Neural cell (in vitro differentiated cells): ENCODE measurements around the gene ADAMTS17. TPM values are rescaled to one million over a fixed set of nuclear protein-coding genes. Genes with fewer than 3 reads are reported as not detected.

Experiments used
- H2AFZ ChIP-seq: fragments of 200-600, 300-800 bp; sonication (generic), shearing (Covaris generic); 2 replicates; pipeline ENCODE4 v1.6.0; 2014; ENCODE audit warnings: low read depth, mild to moderate bottlenecking, antibody characterized with exemption, low read length, moderate library complexity
- H3F3A ChIP-seq: fragments of 200-600 bp; shearing (Covaris generic); 2 replicates; pipeline ENCODE4 v1.6.1; 2016; ENCODE audit warnings: mild to moderate bottlenecking, moderate library complexity, mixed read lengths, antibody characterized with exemption, low read length; ENCODE audit not compliant: insufficient read depth, poor library complexity, severe bottlenecking
- H3K27ac ChIP-seq: fragments of 200-600, 300-800 bp; sonication (generic), shearing (Covaris generic); 2 replicates; pipeline ENCODE4 v1.5.1; 2014; ENCODE audit warnings: mild to moderate bottlenecking, low read length, moderate library complexity
- H3K27me3 ChIP-seq: fragments of 300-800, 200-600 bp; sonication (generic), shearing (Covaris generic); 2 replicates; pipeline ENCODE4 v1.6.0; 2014; ENCODE audit warnings: mild to moderate bottlenecking, low read depth, low read length, moderate library complexity; ENCODE audit not compliant: insufficient read depth
- H3K36me3 ChIP-seq: fragments of 300-800, 200-600 bp; sonication (generic), shearing (Covaris generic); 2 replicates; pipeline ENCODE4 v1.5.1; 2014; ENCODE audit warnings: mild to moderate bottlenecking, antibody characterized with exemption, low read length, moderate library complexity; ENCODE audit not compliant: insufficient read depth
- H3K4me2 ChIP-seq: fragments of 300-800, 200-600 bp; sonication (generic), shearing (Covaris generic); 2 replicates; pipeline ENCODE4 v1.6.0; 2014; ENCODE audit warnings: mild to moderate bottlenecking, low read length
- H3K4me3 ChIP-seq: fragments of 300-800, 200-600 bp; sonication (generic), shearing (Covaris generic); 2 replicates; pipeline ENCODE4 v1.5.1; 2014; ENCODE audit warnings: mild to moderate bottlenecking, low read length, moderate library complexity
- H3K79me2 ChIP-seq: fragments of 200-600 bp; shearing (Covaris generic); replicated peaks from 2 replicates; pipeline ENCODE4 v1.6.0; 2014; ENCODE audit warnings: mild to moderate bottlenecking, low read length, moderate library complexity; ENCODE audit not compliant: insufficient read depth
- H3K9ac ChIP-seq: fragments of 300-800, 200-600 bp; sonication (generic), shearing (Covaris generic); 2 replicates; pipeline ENCODE4 v1.6.1; 2016; ENCODE audit warnings: mild to moderate bottlenecking, low read length, mixed read lengths
- H3K9me2 ChIP-seq: fragments of 200-600 bp; shearing (Covaris generic); 2 replicates; pipeline ENCODE4 v1.6.1; 2016; ENCODE audit warnings: mild to moderate bottlenecking, low read length, mixed read lengths; ENCODE audit not compliant: insufficient read depth
- H3K9me3 ChIP-seq: fragments of 200-600, 300-800 bp; sonication (generic), shearing (Covaris generic); 2 replicates; pipeline ENCODE4 v1.6.1; 2016; ENCODE audit warnings: mild to moderate bottlenecking, mixed run types, low read length, moderate library complexity, mixed read lengths
- H4K20me1 ChIP-seq: fragments of 200-600 bp; shearing (Covaris generic); 2 replicates; pipeline ENCODE4 v1.6.1; 2016; ENCODE audit warnings: mild to moderate bottlenecking, mixed run types; ENCODE audit not compliant: insufficient read depth
- EP300 ChIP-seq: fragments of 450-650 bp; conservative IDR thresholded peaks from 2 replicates; pipeline ENCODE4 v1.6.1; 2014; ENCODE audit warnings: antibody characterized with exemption, mild to moderate bottlenecking, moderate library complexity; ENCODE audit not compliant: poor library complexity, severe bottlenecking
- EZH2 ChIP-seq: fragments of 200-600, 300-800 bp; shearing (Covaris generic), sonication (generic); IDR thresholded peaks from 2 replicates; pipeline ENCODE4 v1.6.1; 2014; ENCODE audit warnings: antibody characterized with exemption, low read length, borderline replicate concordance, mild to moderate bottlenecking; ENCODE audit not compliant: insufficient read depth, poor library complexity, severe bottlenecking
- MXI1 ChIP-seq: fragments of 450-650 bp; conservative IDR thresholded peaks from 2 replicates; pipeline ENCODE4 v1.6.1; 2014; ENCODE audit warnings: antibody characterized with exemption, mild to moderate bottlenecking; ENCODE audit not compliant: poor library complexity, severe bottlenecking
- POLR2AphosphoS5 ChIP-seq: IDR thresholded peaks from 2 replicates; pipeline ENCODE4 v1.6.1; 2012
- RAD21 ChIP-seq: fragments of 450-650 bp; conservative IDR thresholded peaks from 2 replicates; pipeline ENCODE4 v1.6.1; 2014; ENCODE audit warnings: antibody characterized with exemption, mild to moderate bottlenecking, moderate library complexity
- SMC3 ChIP-seq: fragments of 450-650 bp; conservative IDR thresholded peaks from 2 replicates; pipeline ENCODE4 v1.6.1; 2014; ENCODE audit warnings: antibody characterized with exemption, mild to moderate bottlenecking, moderate library complexity; ENCODE audit not compliant: poor library complexity
- TAF1 ChIP-seq: IDR thresholded peaks from 2 replicates; pipeline ENCODE4 v1.6.1; 2012; ENCODE audit warnings: low read depth
- polyA plus RNA-seq: library from polyadenylated mRNA; depleted of rRNA; stranded (reverse); fragments of >200 nt; gene quantifications from 2 replicates; pipeline ENCODE4 v1.2.3, GENCODE V29; 2014
- TF ChIP-seq, protein P1 (sequence below): fragments of 450-650 bp; IDR thresholded peaks from 2 replicates; pipeline ENCODE4 v1.5.1; 2014; ENCODE audit warnings: antibody characterized with exemption, mild to moderate bottlenecking, moderate library complexity; ENCODE audit not compliant: poor library complexity, severe bottlenecking
- TF ChIP-seq, protein P2 (sequence below): IDR thresholded peaks from 2 replicates; pipeline ENCODE4 v1.6.1; 2012; ENCODE audit warnings: borderline replicate concordance

ADAMTS17 gene
- polyA plus RNA-seq, 1 donor from 2014 or later = 0.04 TPM

DNA sequence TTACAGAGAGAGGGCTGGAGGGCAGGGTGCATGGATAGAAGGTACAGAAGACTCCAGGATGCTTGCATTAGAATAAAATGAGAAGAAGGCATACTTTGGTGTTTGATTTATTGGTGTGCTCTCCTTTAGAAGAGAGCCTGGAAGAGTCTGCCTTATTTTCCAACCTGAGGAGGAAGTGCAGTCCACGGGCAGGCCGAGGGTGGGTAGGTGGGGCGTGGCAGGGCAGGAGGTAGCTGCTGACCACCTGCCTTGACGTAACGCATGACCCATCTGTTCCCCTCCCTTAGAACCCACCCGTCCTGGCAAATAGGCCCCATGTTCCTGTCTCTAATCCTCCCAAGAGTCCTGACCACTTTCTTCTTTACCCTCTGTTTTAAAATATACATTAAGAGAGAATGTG is 386.2 kb downstream of the ADAMTS17 start:
- H3K9me2 ChIP-seq = no peaks in the 10 kb centered on the region
- TF ChIP-seq EP300 = no peak
- TF ChIP-seq RAD21 = no peak
- TF ChIP-seq MXI1 = no peak
- H3K9ac ChIP-seq = no peak overlapping the region
- no peaks in the 10 kb centered on the region for H3K9me3 ChIP-seq
- no peaks in the 10 kb centered on the region for H3K27me3 ChIP-seq
- H3K27ac ChIP-seq = no peak overlapping the region
- H4K20me1 ChIP-seq = no peaks in the 10 kb centered on the region
- H3K36me3 ChIP-seq = no peaks in the 10 kb centered on the region
- H3K4me3 ChIP-seq = no peak overlapping the region
- H3K79me2 ChIP-seq = no peaks in the 10 kb centered on the region
- no peaks in the 10 kb centered on the region for H3F3A ChIP-seq
- no peak overlapping the region for H2AFZ ChIP-seq
- no peak overlapping the region for H3K4me2 ChIP-seq

DNA sequence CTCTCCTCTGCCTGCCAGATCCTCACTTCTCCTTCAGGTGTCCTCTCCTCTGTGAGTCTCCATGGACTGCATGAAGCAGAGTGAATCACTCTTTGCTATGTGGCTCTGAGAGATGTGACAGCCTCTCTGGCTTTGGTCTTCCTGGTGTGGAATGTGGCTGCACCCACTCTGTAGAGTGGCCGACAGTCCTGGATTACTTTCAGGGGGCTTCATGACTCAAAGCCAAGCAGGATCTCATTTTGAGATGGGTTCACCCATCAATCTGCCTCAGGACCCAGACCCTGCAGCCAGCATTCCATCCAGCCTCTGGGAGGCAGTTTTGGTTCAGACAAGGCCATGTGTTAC is 386.6 kb downstream of the ADAMTS17 start:
- no peak overlapping the region for H3K27ac ChIP-seq
- H3K4me2 ChIP-seq = no peak overlapping the region
- H3K27me3 ChIP-seq = no peaks in the 10 kb centered on the region
- H2AFZ ChIP-seq = no peak overlapping the region
- no peaks in the 10 kb centered on the region for H3K9me3 ChIP-seq
- H3K79me2 ChIP-seq = no peaks in the 10 kb centered on the region
- TF ChIP-seq POLR2AphosphoS5 (no peak), RAD21 (no peak), MXI1 (no peak), EZH2 (no peak), SMC3 (no peak), TAF1 (no peak), EP300 (no peak)
- TF ChIP-seq, protein P1, sequence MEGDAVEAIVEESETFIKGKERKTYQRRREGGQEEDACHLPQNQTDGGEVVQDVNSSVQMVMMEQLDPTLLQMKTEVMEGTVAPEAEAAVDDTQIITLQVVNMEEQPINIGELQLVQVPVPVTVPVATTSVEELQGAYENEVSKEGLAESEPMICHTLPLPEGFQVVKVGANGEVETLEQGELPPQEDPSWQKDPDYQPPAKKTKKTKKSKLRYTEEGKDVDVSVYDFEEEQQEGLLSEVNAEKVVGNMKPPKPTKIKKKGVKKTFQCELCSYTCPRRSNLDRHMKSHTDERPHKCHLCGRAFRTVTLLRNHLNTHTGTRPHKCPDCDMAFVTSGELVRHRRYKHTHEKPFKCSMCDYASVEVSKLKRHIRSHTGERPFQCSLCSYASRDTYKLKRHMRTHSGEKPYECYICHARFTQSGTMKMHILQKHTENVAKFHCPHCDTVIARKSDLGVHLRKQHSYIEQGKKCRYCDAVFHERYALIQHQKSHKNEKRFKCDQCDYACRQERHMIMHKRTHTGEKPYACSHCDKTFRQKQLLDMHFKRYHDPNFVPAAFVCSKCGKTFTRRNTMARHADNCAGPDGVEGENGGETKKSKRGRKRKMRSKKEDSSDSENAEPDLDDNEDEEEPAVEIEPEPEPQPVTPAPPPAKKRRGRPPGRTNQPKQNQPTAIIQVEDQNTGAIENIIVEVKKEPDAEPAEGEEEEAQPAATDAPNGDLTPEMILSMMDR = no peak
- TF ChIP-seq, protein P2, sequence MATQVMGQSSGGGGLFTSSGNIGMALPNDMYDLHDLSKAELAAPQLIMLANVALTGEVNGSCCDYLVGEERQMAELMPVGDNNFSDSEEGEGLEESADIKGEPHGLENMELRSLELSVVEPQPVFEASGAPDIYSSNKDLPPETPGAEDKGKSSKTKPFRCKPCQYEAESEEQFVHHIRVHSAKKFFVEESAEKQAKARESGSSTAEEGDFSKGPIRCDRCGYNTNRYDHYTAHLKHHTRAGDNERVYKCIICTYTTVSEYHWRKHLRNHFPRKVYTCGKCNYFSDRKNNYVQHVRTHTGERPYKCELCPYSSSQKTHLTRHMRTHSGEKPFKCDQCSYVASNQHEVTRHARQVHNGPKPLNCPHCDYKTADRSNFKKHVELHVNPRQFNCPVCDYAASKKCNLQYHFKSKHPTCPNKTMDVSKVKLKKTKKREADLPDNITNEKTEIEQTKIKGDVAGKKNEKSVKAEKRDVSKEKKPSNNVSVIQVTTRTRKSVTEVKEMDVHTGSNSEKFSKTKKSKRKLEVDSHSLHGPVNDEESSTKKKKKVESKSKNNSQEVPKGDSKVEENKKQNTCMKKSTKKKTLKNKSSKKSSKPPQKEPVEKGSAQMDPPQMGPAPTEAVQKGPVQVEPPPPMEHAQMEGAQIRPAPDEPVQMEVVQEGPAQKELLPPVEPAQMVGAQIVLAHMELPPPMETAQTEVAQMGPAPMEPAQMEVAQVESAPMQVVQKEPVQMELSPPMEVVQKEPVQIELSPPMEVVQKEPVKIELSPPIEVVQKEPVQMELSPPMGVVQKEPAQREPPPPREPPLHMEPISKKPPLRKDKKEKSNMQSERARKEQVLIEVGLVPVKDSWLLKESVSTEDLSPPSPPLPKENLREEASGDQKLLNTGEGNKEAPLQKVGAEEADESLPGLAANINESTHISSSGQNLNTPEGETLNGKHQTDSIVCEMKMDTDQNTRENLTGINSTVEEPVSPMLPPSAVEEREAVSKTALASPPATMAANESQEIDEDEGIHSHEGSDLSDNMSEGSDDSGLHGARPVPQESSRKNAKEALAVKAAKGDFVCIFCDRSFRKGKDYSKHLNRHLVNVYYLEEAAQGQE = no peak
- no peaks in the 10 kb centered on the region for H4K20me1 ChIP-seq
- H3K4me3 ChIP-seq = no peak overlapping the region
- H3K9ac ChIP-seq = no peak overlapping the region
- H3K36me3 ChIP-seq = no peaks in the 10 kb centered on the region
- no peaks in the 10 kb centered on the region for H3F3A ChIP-seq
- no peaks in the 10 kb centered on the region for H3K9me2 ChIP-seq

DNA sequence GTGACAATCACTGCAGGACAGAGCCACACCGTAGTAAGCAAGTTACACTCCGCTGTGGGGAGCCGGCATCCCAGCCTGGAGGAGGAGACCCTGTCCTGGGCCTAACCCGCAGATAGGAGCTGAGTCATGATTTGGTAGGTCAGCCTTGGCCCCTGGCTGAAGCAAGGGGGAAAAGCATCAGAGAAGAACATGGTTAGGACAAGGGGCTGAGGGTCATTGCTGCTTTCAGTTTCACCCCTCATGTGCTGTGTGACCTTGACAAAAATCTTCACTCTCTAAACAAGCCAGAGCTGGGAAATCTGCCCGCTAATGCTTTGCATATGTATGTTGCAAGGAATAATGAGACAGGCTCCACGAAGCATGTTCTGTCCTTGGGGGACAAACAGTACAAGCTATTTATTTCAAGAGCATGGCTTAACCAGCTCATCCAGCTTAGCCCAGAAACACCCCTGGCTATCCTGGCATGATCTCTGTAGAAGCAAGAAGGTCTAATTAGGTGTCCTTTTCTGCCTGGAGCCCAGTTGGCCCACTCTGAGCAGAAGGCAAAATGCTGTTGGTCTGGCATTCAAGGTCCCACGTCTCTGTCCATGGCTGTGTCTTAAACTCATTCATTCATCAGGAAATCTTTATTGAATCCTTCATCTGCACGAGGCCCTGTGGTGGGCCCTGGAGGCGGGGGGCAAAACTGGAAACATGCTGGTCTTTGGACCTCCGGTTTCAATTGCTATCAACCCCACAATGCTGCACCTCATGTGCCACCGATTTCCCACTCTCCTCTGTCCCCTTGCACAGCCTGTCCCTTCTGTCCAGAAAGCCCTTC is 387.2 kb downstream of the ADAMTS17 start:
- no peak overlapping the region for H3K4me3 ChIP-seq
- no peak overlapping the region for H2AFZ ChIP-seq
- no peak overlapping the region for H3K9ac ChIP-seq
- no peaks in the 10 kb centered on the region for H4K20me1 ChIP-seq
- no peaks in the 10 kb centered on the region for H3K79me2 ChIP-seq
- H3K9me3 ChIP-seq = no peaks in the 10 kb centered on the region
- no peaks in the 10 kb centered on the region for H3K9me2 ChIP-seq
- no peak overlapping the region for H3K27ac ChIP-seq
- no peaks in the 10 kb centered on the region for H3K27me3 ChIP-seq
- H3K36me3 ChIP-seq = no peaks in the 10 kb centered on the region
- TF ChIP-seq, protein P1 = no peak
- TF ChIP-seq MXI1 (no peak), RAD21 (no peak), SMC3 (no peak), TAF1 (no peak), POLR2AphosphoS5 (no peak), EP300 (no peak), EZH2 (no peak)
- TF ChIP-seq, protein P2 = no peak
- H3F3A ChIP-seq = no peaks in the 10 kb centered on the region
- H3K4me2 ChIP-seq = no peak overlapping the region
